ENCODE results near the gene EGLN3. TPM values are rescaled to one million over a fixed set of nuclear protein-coding genes. Genes with fewer than 3 reads are reported as not detected.

The EGLN3 gene
- total and polyA plus RNA-seq, 2 of the 13 experiments (the other 11 are each of a cell fraction or from before 2014, with no cell fraction given), result 0.18 to 27.3 TPM

DNA sequence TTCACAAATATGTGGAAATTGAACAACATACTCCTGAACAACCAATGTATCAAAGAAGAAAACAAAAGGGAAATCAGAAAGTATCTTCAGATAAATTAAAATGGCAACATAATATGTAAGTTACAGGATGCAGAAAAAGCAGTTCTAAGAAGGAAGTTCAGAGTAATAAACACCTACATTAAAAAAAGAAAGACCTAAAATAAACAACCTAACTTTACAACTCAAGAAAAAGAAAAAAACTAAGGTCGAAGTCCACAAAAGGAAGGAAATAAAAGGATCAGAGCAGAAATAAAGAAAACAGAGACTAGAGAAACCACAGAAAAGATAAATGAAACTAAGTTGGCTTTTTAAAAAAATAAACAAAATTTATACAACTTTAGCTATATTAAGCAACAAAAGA is 59.2 kb downstream of the EGLN3 start:
- in situ Hi-C loops (cut with HindIII; ENCODE audit: extremely low pct_ligation_motif_present, low pct_unique_long_range_greater_than_20kb), result no loop called here
- H3K27ac ChIP-seq (ENCODE audit: extremely low read length, insufficient read depth, low read length), result no peak overlapping the region

DNA sequence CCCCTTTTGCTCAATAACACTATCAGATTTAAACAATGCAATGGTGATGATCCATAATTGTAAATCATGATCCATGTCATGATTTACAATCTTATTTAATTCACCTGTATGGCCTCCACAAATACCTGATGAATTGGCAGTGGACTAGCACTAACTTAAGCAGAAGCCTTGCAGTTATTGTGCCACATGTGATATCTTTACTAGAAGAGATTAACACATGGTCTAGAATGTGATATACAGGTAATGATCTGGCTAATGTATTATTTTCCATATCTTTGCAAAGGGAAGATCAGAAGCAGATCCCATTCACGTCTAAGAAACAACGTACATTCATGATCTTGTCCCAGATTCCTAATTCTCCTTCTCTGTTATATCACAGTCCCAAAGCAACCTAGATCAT is 66.0 kb downstream of the EGLN3 start:
- H4K20me1 ChIP-seq (ENCODE audit: insufficient read depth, low read length), result no peaks in the 10 kb centered on the region
- in situ Hi-C loops (cut with HindIII; ENCODE audit: extremely low pct_ligation_motif_present, low pct_unique_long_range_greater_than_20kb) (no loop called here), intact Hi-C loops (cut with micrococcal nuclease; ENCODE audit: unreplicated experiment) (no loop called here)
- H3K27me3 ChIP-seq (ENCODE audit: control insufficient read depth in 1 of 2, insufficient read depth in 2 of 2, low read length in 2 of 2), result no peaks in the 10 kb centered on the region; a peak in 1 of 5 replicates
- no peak overlapping the region for H3K4me3 ChIP-seq (replicated peaks in 1 of 3; ENCODE audit: insufficient read depth in 1 of 3, low read depth in 2 of 3, low read length in 3 of 3)
- no peaks in the 10 kb centered on the region for H3K79me2 ChIP-seq (ENCODE audit: insufficient read depth, low read length)
- CTCF ChIA-PET (ENCODE audit: low intra/inter-chr PET ratio, low total read pairs), result no interaction called here
- H3K36me3 ChIP-seq (replicated peaks in 1 of 2; ENCODE audit: control insufficient read depth in 1 of 2, insufficient read depth in 2 of 2, low read length in 2 of 2), result no peaks in the 10 kb centered on the region
- FAIRE-seq (no peak), ATAC-seq (no peak), DNase-seq (ENCODE audit: low spot score) (no peak)
- H3K9me3 ChIP-seq (ENCODE audit: low read length), result 0 out of 2 replicates have a peak, but pooled peaks cover 7% of the 10 kb centered on the region
- H3K4me1 ChIP-seq (ENCODE audit: insufficient read depth, low read length), result no peaks in the 10 kb centered on the region
- H2AFZ ChIP-seq (ENCODE audit: low read length), result no peak overlapping the region
- H3K4me2 ChIP-seq (ENCODE audit: low read depth, low read length), result no peak overlapping the region
- POLR2A ChIA-PET, result no interaction called here
- H3K9ac ChIP-seq (ENCODE audit: insufficient read depth, low read depth, low read length), result no peak overlapping the region
- TF ChIP-seq, protein P1, sequence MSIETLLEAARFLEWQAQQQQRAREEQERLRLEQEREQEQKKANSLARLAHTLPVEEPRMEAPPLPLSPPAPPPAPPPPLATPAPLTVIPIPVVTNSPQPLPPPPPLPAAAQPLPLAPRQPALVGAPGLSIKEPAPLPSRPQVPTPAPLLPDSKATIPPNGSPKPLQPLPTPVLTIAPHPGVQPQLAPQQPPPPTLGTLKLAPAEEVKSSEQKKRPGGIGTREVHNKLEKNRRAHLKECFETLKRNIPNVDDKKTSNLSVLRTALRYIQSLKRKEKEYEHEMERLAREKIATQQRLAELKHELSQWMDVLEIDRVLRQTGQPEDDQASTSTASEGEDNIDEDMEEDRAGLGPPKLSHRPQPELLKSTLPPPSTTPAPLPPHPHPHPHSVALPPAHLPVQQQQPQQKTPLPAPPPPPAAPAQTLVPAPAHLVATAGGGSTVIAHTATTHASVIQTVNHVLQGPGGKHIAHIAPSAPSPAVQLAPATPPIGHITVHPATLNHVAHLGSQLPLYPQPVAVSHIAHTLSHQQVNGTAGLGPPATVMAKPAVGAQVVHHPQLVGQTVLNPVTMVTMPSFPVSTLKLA (IDR thresholded peaks at IDR 0.05), result peak; percentile 99
- TF ChIP-seq ZFYVE20 (CRISPR knock-in tag; IDR thresholded peaks at IDR 0.05; ENCODE audit: borderline replicate concordance, low read depth), result no peak
- H3K27ac ChIP-seq (ENCODE audit: extremely low read length, insufficient read depth, low read length), result no peak overlapping the region
- WGBS (ENCODE audit: low lambda C conversion rate), result 10% methylated on average over 2 of the region's 2 CpGs
- no TSS peak for BruUV-seq (replicated peaks)

More for the DNA sequence above, 59.2 kb downstream of the EGLN3 start:
- Histone ChIP-seq H3K36me3 (replicated peaks in 1 of 2; ENCODE audit: control insufficient read depth in 1 of 2, insufficient read depth in 2 of 2, low read length in 2 of 2) (no peaks in the 10 kb centered on the region), H3K4me3 (replicated peaks in 1 of 3; ENCODE audit: insufficient read depth in 1 of 3, low read depth in 2 of 3, low read length in 3 of 3) (no peak overlapping the region), H4K20me1 (ENCODE audit: insufficient read depth, low read length) (no peaks in the 10 kb centered on the region), H3K4me1 (ENCODE audit: insufficient read depth, low read length) (no peaks in the 10 kb centered on the region), H3K9me3 (ENCODE audit: low read length) (0 out of 2 replicates have a peak, but pooled peaks cover 7% of the 10 kb centered on the region), H3K79me2 (ENCODE audit: insufficient read depth, low read length) (no peaks in the 10 kb centered on the region), H3K27me3 (ENCODE audit: control insufficient read depth in 1 of 2, insufficient read depth in 2 of 2, low read length in 2 of 2) (no peaks in the 10 kb centered on the region), H3K4me2 (ENCODE audit: low read depth, low read length) (no peak overlapping the region), H3K9ac (ENCODE audit: insufficient read depth, low read depth, low read length) (no peak overlapping the region), H2AFZ (ENCODE audit: low read length) (no peak overlapping the region)
- TF ChIP-seq RAD51 (IDR thresholded peaks at IDR 0.05; ENCODE audit: borderline replicate concordance), result 0 out of 2 replicates have a peak, but pooled peaks have one; percentile 18
- TF ChIP-seq, protein P2, sequence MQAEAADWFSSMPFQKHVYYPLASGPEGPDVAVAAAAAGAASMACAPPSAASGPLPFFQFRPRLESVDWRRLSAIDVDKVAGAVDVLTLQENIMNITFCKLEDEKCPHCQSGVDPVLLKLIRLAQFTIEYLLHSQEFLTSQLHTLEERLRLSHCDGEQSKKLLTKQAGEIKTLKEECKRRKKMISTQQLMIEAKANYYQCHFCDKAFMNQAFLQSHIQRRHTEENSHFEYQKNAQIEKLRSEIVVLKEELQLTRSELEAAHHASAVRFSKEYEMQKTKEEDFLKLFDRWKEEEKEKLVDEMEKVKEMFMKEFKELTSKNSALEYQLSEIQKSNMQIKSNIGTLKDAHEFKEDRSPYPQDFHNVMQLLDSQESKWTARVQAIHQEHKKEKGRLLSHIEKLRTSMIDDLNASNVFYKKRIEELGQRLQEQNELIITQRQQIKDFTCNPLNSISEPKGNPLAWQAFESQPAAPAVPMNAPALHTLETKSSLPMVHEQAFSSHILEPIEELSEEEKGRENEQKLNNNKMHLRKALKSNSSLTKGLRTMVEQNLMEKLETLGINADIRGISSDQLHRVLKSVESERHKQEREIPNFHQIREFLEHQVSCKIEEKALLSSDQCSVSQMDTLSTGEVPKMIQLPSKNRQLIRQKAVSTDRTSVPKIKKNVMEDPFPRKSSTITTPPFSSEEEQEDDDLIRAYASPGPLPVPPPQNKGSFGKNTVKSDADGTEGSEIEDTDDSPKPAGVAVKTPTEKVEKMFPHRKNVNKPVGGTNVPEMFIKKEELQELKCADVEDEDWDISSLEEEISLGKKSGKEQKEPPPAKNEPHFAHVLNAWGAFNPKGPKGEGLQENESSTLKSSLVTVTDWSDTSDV (CRISPR knock-in tag; IDR thresholded peaks at IDR 0.05), result no peak
- TF ChIP-seq SIN3B (IDR thresholded peaks at IDR 0.05; ENCODE audit: low read length), result no peak
- 0 out of 2 replicates have a peak, but pooled peaks have one; percentile 83 for TF ChIP-seq ARNT (IDR thresholded peaks at IDR 0.05)
- POLR2A ChIA-PET, result no interaction called here
- ATAC-seq (no peak), FAIRE-seq (no peak), DNase-seq (ENCODE audit: low spot score) (no peak)
- intact Hi-C loops (cut with micrococcal nuclease; ENCODE audit: unreplicated experiment), result no loop called here
- CTCF ChIA-PET (ENCODE audit: low intra/inter-chr PET ratio, low total read pairs), result no interaction called here
- no TSS peak for BruUV-seq (replicated peaks)
- 2% methylated on average over 1 of the region's 1 CpG for WGBS (ENCODE audit: low lambda C conversion rate)
